GM15510 (cell line): ENCODE measurements around the gene GBA3.

ENCODE experiments used
- POLR2A ChIP-seq: IDR thresholded peaks from 3 replicates; pipeline ENCODE4 v1.6.1; 2011; ENCODE audit warnings: borderline replicate concordance; ENCODE audit not compliant: insufficient read length; ENCODE audit errors: extremely low read depth

GBA3 gene

DNA sequence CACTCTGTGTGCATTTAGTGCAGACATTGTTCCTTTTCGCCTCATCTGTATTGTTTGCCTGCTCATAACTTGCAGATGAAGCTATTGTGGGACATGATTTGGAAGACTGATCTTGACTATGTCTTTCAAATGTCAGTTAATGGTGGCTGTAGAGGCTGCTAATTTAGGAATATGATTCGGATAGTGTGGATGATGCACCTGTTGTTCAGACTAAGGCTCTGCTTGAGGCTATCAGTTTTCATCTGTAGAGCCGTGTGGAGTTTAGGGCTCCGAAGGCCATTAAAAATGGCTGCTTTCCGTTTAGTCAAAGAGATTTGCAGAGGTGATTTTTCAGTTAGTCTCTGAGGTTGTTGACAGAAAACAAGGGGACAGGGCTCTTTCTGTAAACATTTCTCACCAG lies 102.0 kb downstream of the GBA3 start:
- TF ChIP-seq POLR2A = no peak

DNA sequence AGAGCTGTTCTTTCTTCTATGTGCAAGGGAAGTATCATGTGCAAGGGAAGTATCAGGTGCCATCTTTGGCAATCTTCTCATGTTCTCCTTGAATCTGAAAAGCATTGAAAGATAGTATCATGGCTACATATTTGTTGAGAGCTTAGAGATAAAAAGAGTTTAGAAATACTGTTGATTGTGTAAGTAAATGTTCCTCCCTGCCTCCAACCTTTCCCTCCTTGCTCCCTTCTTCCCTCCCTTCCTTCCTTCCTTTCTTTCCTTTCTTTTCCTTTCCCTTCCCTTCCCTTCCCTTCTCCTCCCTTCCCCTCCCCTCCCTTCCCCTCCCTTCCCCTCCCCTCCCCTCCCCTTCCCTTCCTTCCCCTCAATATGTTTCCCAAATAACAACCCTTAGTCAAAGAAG lies 108.7 kb downstream of the GBA3 start:
- TF ChIP-seq POLR2A = no peak

DNA sequence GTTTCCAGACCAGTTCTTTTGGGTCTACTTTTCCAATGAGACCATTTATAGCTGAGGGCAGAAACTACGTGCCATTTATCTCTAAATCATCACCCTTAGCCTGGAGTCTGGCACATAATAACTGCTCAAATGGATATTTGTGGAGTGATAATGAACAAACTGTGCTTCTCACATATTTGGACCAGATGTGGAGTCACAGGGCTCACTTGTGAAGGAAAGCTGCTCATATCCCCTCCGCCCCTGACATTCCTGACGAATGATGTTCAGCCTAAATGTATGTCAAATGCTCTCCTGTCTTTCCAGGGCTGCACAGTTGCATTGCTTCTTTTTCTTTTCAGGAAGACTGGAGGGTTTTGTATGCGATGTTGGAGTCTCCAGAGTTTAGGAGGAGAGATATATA lies 110.1 kb downstream of the GBA3 start:
- TF ChIP-seq POLR2A = no peak

DNA sequence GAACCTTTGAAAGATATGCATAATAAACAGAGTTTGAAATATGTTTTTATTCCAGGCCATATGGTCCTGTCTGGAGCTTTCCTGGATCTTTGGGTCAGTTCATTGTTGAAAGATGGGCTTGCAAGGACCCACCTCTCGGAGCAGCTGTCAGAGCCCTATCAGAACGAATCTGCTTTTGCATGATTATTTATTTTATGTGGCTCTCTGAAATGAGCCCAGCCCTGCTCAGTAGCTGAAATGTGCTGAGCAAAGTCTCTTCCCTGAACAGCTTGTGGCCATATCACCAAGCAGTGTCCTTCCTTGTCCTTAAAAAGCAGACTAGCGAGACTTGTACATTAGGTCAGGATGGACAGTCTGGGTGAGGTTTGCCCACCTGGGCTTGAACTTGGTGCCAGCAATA lies 110.8 kb downstream of the GBA3 start:
- no peak for TF ChIP-seq POLR2A

DNA sequence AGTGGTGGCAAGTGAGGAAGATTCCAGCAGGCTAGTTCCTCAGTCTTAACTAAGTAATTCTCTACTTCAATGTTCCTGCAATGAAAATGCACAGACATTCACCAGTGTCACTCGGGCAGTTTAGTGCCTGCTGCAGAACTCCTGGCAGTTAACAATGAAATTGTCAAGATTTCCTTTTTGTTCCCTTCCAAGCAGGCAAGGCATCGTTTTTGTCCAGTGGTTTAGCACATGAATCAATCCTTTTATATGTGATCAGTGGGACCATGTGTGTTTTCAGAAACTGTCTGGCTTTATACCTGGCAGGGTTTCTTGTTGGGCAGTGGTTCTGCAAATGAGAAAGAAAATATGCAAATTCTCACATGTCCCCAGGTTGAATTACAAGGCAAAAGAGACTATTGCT lies 122.2 kb downstream of the GBA3 start:
- TF ChIP-seq POLR2A = no peak

DNA sequence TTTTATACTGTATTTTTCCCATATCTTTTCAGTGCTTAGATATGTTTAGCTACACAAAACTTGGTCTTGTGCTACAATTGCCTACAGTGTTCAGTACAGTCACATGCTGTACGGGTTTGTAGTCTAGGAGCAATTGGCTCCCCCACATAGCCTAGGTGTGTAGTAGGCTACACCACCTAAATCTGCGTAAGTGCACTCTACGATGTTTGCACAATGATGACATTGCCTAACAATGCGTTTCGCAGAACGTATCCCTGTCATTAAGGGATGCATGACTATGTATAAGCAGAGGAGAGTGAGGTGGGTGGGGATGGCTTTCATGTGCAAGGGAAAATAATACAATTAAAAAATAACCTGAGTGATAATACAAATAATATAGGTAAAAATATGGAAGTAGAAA lies 131.4 kb downstream of the GBA3 start:
- TF ChIP-seq POLR2A = no peak

DNA sequence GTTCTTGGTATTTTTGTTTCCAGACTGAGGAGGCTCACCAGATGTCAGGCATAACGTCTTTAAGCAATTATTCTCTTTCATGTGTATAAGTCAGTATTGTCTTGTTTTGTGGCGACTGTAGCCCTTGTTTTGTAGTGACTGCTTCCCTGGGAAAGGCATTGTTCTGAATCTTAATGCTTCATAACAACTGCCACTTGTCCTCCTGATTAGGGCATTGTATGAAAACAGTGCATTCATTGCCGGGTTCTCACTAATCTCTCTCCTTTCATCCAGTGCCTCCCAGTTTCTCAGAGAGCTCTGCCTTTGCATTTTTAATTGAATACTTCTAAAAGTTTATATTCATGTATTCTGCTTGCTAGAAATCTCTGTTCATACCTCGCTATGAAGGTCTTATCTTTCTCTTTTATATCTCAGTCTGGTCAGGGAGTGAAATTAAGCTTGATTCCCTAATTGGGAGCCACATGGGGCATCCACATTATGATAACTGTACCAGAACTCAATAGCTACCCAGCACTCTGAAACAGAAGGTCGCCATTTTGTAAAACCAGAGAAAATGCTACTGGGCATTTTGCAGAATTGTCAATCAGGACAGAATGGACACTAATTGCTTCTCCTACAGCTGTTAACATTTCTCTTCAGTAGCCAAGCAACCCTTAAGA lies 149.8 kb downstream of the GBA3 start:
- no peak for TF ChIP-seq POLR2A

DNA sequence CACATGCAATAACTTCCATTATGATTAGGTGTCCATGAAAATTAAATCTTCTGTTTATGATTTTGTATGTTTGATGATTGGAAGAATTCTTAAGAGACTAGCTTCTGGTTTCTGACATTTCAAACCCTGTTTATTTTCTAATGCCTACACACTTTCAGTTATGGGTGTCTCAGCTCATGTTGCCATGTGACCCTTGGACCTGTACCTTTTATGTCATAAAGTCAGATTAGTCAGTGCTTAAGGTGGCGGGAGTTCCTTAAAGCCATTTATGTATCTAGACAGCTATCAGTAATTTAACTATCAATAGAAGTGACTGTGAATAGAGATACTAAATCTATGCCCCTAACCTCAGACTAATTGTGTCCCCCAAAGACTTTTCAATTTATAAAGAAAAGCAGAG lies 155.6 kb downstream of the GBA3 start:
- no peak for TF ChIP-seq POLR2A

DNA sequence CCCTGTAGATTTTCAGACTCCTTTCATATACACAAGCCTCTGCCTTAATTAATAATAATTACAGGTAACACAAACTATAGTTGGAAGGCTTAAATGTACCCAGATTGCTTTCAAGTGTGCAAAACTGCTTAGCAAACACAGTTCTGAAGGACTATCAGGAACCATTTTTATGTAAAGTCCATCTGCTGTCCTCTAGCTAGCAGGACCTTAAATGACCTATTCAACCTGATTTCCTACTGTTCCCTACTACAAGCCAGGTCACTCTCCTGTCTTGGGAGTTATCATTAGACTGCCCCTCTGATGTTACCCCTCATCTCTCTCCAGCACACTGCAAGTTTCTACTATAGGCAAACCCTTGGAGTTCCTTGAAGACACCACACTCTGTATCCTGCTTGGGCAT lies 157.3 kb downstream of the GBA3 start:
- no peak for TF ChIP-seq POLR2A

DNA sequence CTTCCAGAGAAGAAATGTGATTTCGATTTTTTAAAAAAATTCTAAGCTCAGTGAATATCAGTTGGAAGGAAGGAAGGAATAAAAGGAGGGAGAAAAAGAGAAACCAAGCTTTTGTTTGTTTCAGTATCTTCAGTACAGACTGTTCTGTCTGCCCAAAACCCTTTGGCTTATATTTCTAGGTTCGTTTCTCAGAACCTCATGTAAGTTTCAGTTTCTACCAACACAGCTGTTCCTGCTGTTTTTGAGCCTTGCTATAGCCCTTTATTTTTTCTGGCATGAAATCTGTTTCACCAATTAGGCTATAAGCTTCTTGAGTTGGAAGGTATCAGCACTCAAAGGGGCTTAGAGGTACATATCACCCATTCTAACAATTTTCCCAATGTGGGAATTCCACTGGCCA lies 157.9 kb downstream of the GBA3 start:
- no peak for TF ChIP-seq POLR2A

DNA sequence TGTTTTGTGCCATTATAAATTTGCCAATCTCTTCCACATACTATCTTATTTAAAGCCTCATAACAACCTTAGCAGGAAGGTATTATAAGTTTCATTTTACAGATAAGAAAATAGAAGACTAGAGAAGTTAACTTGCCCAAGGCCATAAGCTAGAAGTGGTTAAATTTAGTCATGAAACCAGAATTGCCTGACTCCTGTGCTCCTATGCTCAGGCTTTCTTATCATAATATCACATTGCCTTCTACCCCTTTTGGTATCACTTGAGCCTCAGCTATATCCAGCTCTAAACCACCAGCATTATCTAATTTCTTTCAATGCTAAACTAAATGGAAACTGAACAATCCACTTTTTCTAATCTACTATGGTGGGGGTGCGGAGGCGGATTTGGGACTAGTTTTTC lies 164.7 kb downstream of the GBA3 start:
- TF ChIP-seq POLR2A = no peak

DNA sequence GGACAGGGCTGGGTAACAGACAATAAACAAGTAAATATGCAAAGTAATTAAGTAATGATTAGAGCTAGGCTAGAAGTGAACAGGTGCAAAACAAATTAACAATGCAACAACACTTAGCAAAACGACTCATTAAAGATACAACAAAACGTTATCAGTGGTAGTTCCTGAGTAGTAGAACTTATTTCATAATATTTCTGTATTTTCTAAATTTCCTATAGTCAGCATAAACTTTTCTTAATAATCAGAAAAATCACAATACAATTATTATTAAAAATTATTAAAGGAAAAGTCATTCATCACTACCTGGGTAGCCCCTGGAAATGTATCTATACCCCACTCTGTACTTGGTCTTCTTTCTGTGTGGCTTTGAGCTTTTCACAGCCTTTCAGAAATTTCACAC lies 166.6 kb downstream of the GBA3 start:
- TF ChIP-seq POLR2A = no peak
